ENCODE results near the gene SLC49A4.

SLC49A4 gene

DNA sequence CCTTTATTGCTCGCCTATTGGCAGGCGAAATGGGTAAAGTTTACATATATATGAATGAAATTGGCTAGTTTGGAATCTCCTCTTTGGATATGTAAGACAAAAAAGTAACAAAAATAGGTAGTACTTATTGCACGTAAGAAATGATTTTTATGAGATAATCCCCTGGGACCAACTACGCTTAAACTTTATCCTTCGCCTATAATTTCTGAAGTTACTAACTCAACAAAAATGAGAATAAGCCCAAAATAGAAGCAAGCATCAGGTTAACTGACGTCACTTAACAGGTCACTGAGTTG is 438 bp upstream of the SLC49A4 start:
- in situ Hi-C loops (cut with HindIII; ENCODE audit: low sequenced_read_pairs) = no loop called here
- DNase-seq (ENCODE audit: low read depth) = no peak
- H3K4me3 ChIP-seq (ENCODE audit: low read depth, low read length) = peak overlapping the region; percentile 67
- no peak for TF ChIP-seq CTCF (IDR thresholded peaks at IDR 0.05; ENCODE audit: low read depth, low read length, missing control alignments)

GRCh38 chr3:122795674-122796195 is 866 bp downstream of the SLC49A4 start:
- no peak for DNase-seq (ENCODE audit: low read depth)
- in situ Hi-C loops (cut with HindIII; ENCODE audit: low sequenced_read_pairs) = no loop called here

GRCh38 chr3:122797291-122797690 is 2.4 kb downstream of the SLC49A4 start:
- TF ChIP-seq CTCF (IDR thresholded peaks at IDR 0.05; ENCODE audit: low read depth, low read length, missing control alignments) = no peak
- H3K4me3 ChIP-seq (ENCODE audit: low read depth, low read length) = no peak overlapping the region
- no peak for DNase-seq (ENCODE audit: low read depth)
- in situ Hi-C loops (cut with HindIII; ENCODE audit: low sequenced_read_pairs) = no loop called here

More at GRCh38 chr3:122795674-122796195, 866 bp downstream of the SLC49A4 start:
- no peak for TF ChIP-seq CTCF (IDR thresholded peaks at IDR 0.05; ENCODE audit: low read depth, low read length, missing control alignments)
- H3K4me3 ChIP-seq (ENCODE audit: low read depth, low read length) = peak overlapping the region; percentile 67

DNA sequence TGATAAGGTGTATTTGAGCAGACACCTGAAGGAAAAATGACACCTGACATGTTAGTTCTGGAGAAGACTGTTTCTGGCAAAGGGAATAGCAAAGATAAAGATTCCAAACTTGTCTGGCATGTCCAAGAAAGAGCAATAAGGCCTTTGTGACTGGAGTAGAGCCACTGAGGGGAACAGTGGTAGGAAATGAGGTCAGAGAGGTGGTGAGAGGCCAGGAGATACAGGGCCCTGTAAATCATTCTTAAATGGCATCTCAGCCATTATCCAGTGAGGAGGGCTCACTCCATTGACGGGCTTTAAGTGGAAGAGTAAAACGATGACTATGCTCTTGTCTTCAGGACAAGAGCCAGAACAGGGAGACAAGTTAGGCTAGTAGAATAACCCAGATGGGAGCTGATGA is 4.5 kb downstream of the SLC49A4 start:
- no peak for TF ChIP-seq CTCF (IDR thresholded peaks at IDR 0.05; ENCODE audit: low read depth, low read length, missing control alignments)
- DNase-seq (ENCODE audit: low read depth) = no peak
- in situ Hi-C loops (cut with HindIII; ENCODE audit: low sequenced_read_pairs) = no loop called here
- no peak overlapping the region for H3K4me3 ChIP-seq (ENCODE audit: low read depth, low read length)

DNA sequence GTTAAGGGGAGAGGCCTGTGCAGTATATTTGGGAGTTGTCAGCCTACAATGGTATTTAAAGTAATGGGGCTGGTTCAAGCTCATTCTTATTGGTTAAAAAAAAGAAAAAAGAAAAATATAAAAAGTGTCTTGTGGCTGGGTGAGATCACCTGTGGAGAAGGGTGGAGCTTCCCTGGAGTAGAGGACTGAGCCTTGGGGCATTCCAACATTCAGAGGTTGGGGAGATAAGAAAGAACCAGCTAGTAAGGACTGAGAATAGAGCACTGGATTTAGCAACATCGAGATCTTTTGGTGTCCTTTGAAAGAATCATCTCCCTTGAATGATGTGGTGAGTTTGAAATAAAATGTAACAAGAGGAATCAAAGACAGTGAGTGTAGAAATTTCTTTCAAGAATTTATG is 5.2 kb downstream of the SLC49A4 start:
- in situ Hi-C loops (cut with HindIII; ENCODE audit: low sequenced_read_pairs) = no loop called here
- TF ChIP-seq CTCF (IDR thresholded peaks at IDR 0.05; ENCODE audit: low read depth, low read length, missing control alignments) = no peak
- H3K4me3 ChIP-seq (ENCODE audit: low read depth, low read length) = no peak overlapping the region
- DNase-seq (ENCODE audit: low read depth) = no peak

DNA sequence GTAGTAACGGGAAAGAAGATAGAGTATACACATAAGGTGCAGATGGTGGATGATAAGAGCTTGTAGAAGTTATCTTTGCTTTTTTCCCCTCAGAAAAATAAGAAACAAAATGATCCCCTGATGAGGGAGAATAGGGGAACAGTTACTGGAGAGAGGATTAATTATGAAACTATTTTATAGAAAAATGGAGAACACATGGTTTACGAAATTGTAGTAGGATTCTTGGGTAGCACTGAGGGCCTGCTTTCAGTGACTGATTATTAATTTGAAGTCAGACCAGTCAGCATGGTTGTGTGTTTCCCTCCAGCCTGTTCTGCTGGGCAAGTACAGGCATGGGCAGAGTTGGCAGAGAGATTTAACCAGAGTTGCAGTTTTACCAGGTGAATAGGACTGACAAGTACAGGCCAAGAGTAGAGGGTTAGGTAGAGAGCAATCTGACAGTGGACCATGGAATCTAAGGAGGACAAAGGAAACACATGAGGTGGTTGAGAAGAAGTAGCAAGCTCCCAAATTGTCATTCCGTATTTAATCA is 5.9 kb downstream of the SLC49A4 start:
- in situ Hi-C loops (cut with HindIII; ENCODE audit: low sequenced_read_pairs) = no loop called here
- no peak for TF ChIP-seq CTCF (IDR thresholded peaks at IDR 0.05; ENCODE audit: low read depth, low read length, missing control alignments)
- H3K4me3 ChIP-seq (ENCODE audit: low read depth, low read length) = no peak overlapping the region

DNA sequence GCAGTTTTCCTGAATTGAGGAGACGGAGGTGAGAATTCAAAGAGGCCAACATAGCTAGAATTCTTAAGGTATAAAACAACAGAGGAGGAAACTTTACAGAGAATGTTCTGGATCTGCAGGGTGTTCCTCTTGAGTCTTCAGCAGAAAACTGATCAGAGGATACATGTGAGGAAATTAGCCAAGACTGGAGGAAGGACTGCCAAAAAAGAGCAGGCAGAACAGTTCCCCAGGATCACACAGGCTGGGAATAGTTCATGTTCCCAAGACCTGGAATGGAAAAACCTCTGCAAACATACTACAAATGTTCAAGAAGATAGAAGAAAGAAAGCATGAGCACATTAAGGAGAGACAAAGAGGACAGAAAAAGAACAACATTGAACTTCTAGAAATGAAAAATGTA is 7.5 kb downstream of the SLC49A4 start:
- DNase-seq (ENCODE audit: low read depth) = no peak
- H3K4me3 ChIP-seq (ENCODE audit: low read depth, low read length) = no peak overlapping the region
- no peak for TF ChIP-seq CTCF (IDR thresholded peaks at IDR 0.05; ENCODE audit: low read depth, low read length, missing control alignments)
- in situ Hi-C loops (cut with HindIII; ENCODE audit: low sequenced_read_pairs) = no loop called here

More for the DNA sequence above, 5.9 kb downstream of the SLC49A4 start:
- no peak for DNase-seq (ENCODE audit: low read depth)

Data from astrocyte of the cerebellum (primary cell).